SK-N-MC (cell line): ENCODE measurements around the gene MACROD2.

ENCODE experiments used
- EZH2 ChIP-seq: fragments of 200-600 bp; sonication (generic); IDR thresholded peaks from one replicate; pipeline ENCODE4 v1.6.1; 2017; ENCODE audit warnings: antibody characterized with exemption
- POLR2AphosphoS5 ChIP-seq: IDR thresholded peaks from 2 replicates; pipeline ENCODE4 v1.6.1; 2012; ENCODE audit warnings: mild to moderate bottlenecking, low read depth, low read length, borderline replicate concordance

GRCh38 chr20:15900443-15900842 lies 1905.1 kb downstream of the MACROD2 start:
- no peak for TF ChIP-seq EZH2
- TF ChIP-seq POLR2AphosphoS5: no peak
